ENCODE results near the gene VCAN.

- TF ChIP-seq CTCF (IDR thresholded peaks at IDR 0.05), result no peak
- TF ChIP-seq POLR2A (IDR thresholded peaks at IDR 0.05), result no peak
Observed at GRCh38 chr5:83507431-83507830, 35.9 kb downstream of the VCAN start.
